A673 (cell line): ENCODE data around the gene STRA8. TPM values are rescaled to one million over a fixed set of nuclear protein-coding genes. Genes with fewer than 3 reads are reported as not detected.

ENCODE experiments used
- BruUV-seq: library from RNA; stranded (reverse); fragments of 400-500 nt; replicated peaks from 2 replicates; lab custom pipeline; 2021; lab: Mats Ljungman, UMichigan
- CTCF ChIA-PET: fragments of 300-600 bp; sonication (Branson Sonifier 250); formaldehyde crosslinking; loops from one replicate; lab custom pipeline; 2022; ENCODE audit warnings: antibody characterized with exemption; lab: Charles Lee
- POLR2A ChIA-PET: fragments of 300-600 bp; sonication (Branson Sonifier 250); formaldehyde crosslinking; loops from one replicate; lab custom pipeline; 2022; ENCODE audit warnings: antibody characterized with exemption; ENCODE audit not compliant: low non-redundant PET; lab: Charles Lee
- DNase-seq: peaks from one replicate; pipeline ENCODE4 v3.0.0-alpha.2; 2015; ENCODE audit warnings: low spot score
- H3K27ac ChIP-seq: fragments of 200-600 bp; sonication (generic); 2 replicates; pipeline ENCODE4 v1.5.1; 2016; ENCODE audit warnings: mixed run types, low read depth, mild to moderate bottlenecking, mixed read lengths, antibody characterized with exemption, low read length; ENCODE audit not compliant: poor library complexity, severe bottlenecking
- H3K27me3 ChIP-seq: fragments of 200-600 bp; sonication (generic); replicated peaks from 2 replicates; pipeline ENCODE4 v1.6.1; 2017; ENCODE audit warnings: mixed run types, low read depth, mild to moderate bottlenecking, mixed read lengths, antibody characterized with exemption, low read length; ENCODE audit not compliant: insufficient read depth, poor library complexity
- H3K36me3 ChIP-seq: fragments of 200-600 bp; sonication (generic); 2 replicates; pipeline ENCODE4 v1.6.1; 2016; ENCODE audit warnings: mixed run types, mild to moderate bottlenecking, mixed read lengths, antibody characterized with exemption, low read length; ENCODE audit not compliant: insufficient read depth, poor library complexity, severe bottlenecking
- H3K4me1 ChIP-seq: fragments of 200-600 bp; sonication (generic); 2 replicates; pipeline ENCODE4 v1.6.1; 2017; ENCODE audit warnings: mixed run types, mild to moderate bottlenecking, mixed read lengths, antibody characterized with exemption, low read length; ENCODE audit not compliant: insufficient read depth, poor library complexity, severe bottlenecking
- H3K4me3 ChIP-seq: fragments of 200-600 bp; sonication (generic); 2 replicates; pipeline ENCODE4 v1.5.1; 2016; ENCODE audit warnings: low read depth, mixed run types, mild to moderate bottlenecking, mixed read lengths, low read length; ENCODE audit not compliant: poor library complexity, severe bottlenecking
- H3K9me3 ChIP-seq: fragments of 200-600 bp; sonication (generic); 2 replicates; pipeline ENCODE4 v1.6.1; 2016; ENCODE audit warnings: mixed run types, low read depth, mild to moderate bottlenecking, mixed read lengths, antibody characterized with exemption, low read length; ENCODE audit not compliant: poor library complexity, severe bottlenecking
- CTCF ChIP-seq: fragments of 300-800, 200-600 bp; sonication (generic); conservative IDR thresholded peaks from 2 replicates; pipeline ENCODE4 v1.5.1; 2017; ENCODE audit warnings: low read depth, mild to moderate bottlenecking, antibody characterized with exemption, low read length, moderate library complexity, mixed read lengths
- EZH2 ChIP-seq: fragments of 200-600 bp; sonication (generic); IDR thresholded peaks from 2 replicates; pipeline ENCODE4 v1.6.1; 2017; ENCODE audit warnings: borderline replicate concordance, low read depth, mild to moderate bottlenecking, mixed read lengths, antibody characterized with exemption, low read length; ENCODE audit not compliant: poor library complexity, severe bottlenecking
- intact Hi-C: fragments of 100-400 bp; cut with micrococcal nuclease; formaldehyde crosslinking; loops from one replicate; pipeline ENCODE4 v1.10.0; 2022; ENCODE audit not compliant: unreplicated experiment
- total RNA-seq: library from RNA; stranded (reverse); gene quantifications from 2 replicates; pipeline ENCODE4 v1.2.3, GENCODE V29; 2021

STRA8 gene
- total RNA-seq, 1 experiment from 2014 or later, result not detected

- POLR2A ChIA-PET, result no interaction called here
- peaks cover 6% of the 10 kb centered on the region for H3K4me1 ChIP-seq
- H3K36me3 ChIP-seq, result no peaks in the 10 kb centered on the region
- H3K27me3 ChIP-seq, result peaks cover 4% of the 10 kb centered on the region
- no peak for TF ChIP-seq EZH2
- no peak for TF ChIP-seq CTCF
- H3K9me3 ChIP-seq, result no peaks in the 10 kb centered on the region
- CTCF ChIA-PET, result no interaction called here
- intact Hi-C loops, result no loop called here
- no peak for DNase-seq
- no TSS peak for BruUV-seq
- no peak overlapping the region for H3K27ac ChIP-seq
- H3K4me3 ChIP-seq, result no peak overlapping the region
These were observed 29.1 kb downstream of the STRA8 start for GRCh38 chr7:135262623-135263320.

DNA sequence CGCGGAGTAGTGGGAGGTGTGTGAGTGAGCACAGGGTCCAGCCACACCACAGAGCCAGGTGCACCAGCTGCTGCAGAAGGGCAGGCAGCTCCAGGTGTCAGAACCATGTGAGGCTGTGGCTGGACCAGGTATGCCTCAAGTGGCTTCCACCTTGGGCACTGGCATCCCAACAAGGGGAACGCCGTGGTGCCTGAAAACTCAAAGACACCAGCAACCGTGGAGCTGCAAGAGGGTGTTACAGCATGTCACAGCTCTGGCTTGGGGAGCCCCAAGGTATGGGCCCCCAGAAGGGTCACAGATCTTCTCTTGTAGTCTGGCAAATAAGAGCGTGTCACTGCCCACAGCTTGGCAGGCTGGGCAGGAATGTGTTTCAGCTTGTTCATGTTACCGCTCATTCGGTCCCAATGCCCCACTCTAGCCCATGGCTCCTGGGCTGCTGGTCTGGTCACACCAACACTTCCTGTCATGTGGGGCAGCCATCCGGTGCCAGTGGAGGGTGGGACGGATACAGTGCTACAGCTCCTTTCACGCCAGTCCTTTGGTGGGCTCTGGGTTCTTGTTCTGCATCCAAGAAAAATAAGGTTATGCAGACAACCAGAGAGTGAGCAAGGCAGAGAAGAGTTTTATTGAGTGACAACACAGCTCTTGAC is 29.8 kb downstream of the STRA8 start:
- no peak for TF ChIP-seq EZH2
- Histone ChIP-seq H3K4me1 (peaks cover 6% of the 10 kb centered on the region), H3K4me3 (no peak overlapping the region), H3K27ac (no peak overlapping the region), H3K27me3 (peaks cover 9% of the 10 kb centered on the region), H3K9me3 (no peaks in the 10 kb centered on the region), H3K36me3 (no peaks in the 10 kb centered on the region)
- no TSS peak for BruUV-seq
- DNase-seq, result no peak
- intact Hi-C loops, result no loop called here
- CTCF ChIA-PET, result no interaction called here
- POLR2A ChIA-PET, result no interaction called here

DNA sequence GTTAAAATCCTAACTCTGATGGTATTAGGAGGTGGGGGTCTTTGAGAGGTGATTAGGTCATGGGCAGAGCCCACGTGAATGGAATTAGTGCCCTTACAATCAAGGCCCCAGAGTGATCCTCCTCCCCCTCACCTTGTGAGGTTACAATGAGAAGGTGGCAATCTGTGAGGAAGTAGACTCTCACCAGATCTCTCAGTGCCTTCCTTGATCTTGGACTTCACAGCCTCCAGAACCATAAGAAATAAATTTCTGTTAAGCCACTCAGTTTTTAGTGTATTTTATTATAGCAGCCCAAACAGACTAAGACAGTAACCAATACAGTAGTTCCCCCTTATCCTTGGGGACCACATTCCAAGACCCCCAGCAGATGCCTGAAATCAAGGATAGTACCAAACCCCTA is 32.0 kb downstream of the STRA8 start:
- ChIA-PET CTCF (no interaction called here), POLR2A (no interaction called here)
- Histone ChIP-seq H3K27ac (no peak overlapping the region), H3K9me3 (no peaks in the 10 kb centered on the region), H3K36me3 (no peaks in the 10 kb centered on the region), H3K4me1 (peaks cover 5% of the 10 kb centered on the region), H3K27me3 (peaks cover 9% of the 10 kb centered on the region), H3K4me3 (no peak overlapping the region)
- intact Hi-C loops, result no loop called here
- BruUV-seq, result no TSS peak
- TF ChIP-seq CTCF, result no peak
- TF ChIP-seq EZH2, result no peak
- no peak for DNase-seq
